ENCODE measurements around the gene CSRP1.
"Not testable (repeated sequence)": the region's sequence is repeated elsewhere in the genome, so short reads cannot be mapped to it uniquely, and the experiment has no call there.

The CSRP1 gene

GRCh38 chr1:201496296-201496690, 10.6 kb downstream of the CSRP1 start:
- DNase-seq, result no peak

DNA sequence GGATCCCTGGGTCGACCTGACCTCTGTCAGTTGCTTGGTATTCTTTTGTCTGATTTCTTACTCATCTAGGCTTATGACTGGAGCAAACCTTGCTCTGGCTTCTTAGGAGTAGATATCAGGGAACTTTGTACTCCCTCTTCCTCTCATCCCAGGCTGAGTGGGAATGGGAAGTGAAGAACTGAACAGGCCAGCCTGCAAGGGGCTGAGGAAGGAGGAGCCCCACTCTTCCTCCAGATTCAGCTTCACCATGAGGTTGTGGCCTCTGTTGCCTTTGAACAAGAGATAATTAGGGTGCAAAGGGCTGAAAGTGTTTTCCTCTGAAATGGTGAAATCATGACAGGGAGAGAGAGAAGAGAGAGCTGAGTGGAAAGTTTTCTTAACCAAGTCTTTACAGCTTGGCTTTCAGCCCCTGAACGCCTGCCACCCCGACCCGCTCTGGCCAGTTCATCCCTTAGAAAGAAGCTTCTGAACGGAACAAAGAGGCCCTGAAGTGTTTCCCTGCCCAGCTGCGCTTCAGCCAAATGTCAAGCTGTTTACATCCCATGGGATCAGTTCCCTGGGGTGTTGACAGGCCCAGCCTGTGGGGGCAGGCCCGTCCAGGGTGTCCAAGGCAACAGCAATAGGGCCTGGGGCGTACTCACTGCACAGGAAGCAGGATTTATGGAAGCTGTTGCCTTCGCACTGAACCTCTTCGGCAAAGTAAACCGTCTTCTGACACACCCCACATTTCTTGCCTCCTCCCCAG, 11.2 kb downstream of the CSRP1 start:
- no peak for DNase-seq

- DNase-seq, result no peak
These were observed 12.9 kb downstream of the CSRP1 start for GRCh38 chr1:201493757-201494617.

DNA sequence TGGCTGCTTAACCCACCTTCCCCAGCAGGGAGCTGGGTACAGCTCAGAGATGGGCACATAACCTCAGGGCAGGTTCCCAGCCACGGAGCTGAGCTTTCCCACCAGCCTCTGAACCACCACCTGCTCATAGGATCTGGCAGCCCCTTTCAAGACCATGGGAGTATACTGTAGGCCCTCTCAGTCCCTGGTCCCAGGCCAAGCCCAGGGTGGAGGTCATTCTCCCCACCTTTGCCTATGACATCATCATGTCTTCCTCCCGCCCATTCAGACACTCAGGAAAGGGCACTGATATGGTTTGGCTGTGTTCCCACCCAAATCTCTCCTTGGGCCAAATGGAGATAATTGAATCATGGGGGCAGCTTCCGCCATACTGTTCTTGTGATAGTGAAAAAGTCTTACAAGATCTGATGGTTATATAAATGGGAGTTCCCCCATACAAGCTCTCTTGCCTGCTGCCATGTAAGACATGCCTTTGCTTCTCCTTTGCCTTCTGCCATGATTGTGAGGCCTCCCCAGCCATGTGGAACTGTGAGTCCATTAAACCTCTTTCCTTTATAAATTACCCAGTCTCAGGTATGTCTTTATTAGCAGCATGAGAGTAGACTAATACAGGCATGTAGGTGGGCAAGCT, 13.8 kb downstream of the CSRP1 start:
- DNase-seq, result not testable (repeated sequence)

GRCh38 chr1:201491896-201492511, 14.9 kb downstream of the CSRP1 start:
- DNase-seq, result no peak

DNA sequence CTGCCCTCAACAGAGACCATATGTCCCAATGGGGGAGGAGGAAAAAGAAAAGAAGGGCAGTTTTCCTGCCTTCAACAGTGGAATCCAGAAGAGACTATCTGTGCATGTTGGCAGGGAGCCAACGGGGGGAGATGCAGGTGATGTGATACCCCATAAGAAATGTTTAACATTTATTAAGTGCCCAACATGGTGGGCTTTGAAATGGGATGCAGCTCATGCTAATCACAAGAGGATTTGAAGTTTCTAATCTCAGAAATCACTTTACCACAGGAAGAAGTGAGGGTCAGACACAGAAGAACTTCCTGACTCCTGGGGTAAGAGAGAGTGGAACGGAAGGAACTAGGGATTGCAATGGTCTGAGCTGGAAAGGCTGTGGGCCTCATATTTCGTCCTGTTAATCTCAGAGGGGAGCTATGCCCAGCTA, 16.2 kb downstream of the CSRP1 start:
- no peak for DNase-seq

DNA sequence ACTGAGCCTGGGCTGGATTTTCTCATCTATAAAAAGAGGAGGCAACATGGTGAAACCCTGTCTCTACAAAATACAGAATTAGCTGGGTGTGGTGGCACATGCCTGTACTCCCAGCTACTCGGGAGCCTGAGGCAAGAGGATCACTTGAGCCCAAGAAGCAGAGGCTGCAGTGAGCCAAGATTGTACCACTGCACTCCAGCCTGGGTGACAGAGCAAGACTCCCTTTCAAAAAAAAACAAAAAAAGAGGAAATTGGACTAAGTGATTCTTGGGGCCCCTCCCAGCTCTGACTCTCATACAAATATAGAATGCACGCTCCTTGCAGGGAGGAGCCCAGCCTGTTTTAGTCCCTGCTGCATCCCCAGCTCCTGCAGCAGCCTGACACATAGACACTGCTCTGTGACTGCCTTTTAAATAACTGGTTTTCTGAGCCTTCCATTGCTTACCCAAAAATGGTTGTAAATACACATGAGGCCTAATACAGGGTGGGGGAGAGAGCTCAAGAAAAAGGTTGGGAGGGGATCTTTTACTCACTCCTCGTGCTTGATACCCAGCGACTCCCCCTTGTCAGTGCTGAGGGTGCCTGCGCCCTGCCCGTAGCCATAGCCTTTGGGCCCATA, 17.2 kb downstream of the CSRP1 start:
- no peak for DNase-seq

DNA sequence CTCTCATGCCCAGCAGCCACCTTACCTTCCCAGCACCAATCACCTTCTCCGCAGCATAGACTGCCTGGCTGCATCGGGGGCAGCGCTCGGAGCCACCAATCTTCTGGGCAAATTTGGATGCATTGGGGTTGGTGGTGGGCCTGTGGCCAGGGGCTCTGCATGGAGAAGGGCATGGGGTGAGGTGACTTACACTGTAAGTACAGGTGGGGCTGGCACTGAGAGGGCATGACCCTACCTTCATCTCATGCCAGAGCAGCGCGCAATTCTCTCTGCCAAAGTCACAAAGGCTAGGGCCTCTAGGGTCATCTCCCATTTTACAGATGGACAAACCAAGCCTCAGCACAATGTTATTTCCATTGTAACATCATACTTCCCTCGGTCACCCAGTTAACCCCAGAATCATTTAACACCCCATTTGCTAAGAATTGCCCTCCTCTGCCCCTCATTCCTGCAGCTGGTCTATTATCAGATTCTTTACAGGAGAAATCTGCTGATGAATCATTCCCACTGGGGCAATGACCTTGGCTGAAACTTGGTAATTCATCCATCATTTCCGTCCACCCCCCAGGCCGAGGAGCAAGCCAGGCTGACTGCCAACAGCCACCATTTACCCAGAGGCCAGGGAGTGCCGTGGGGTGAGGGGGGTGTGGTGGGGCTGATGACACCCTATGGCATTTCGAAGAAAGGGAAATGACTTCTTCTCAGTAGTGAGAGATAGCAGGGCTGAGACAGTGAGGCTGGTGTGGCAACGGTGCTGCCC, 17.9 kb downstream of the CSRP1 start:
- peak; percentile 65 for DNase-seq

GRCh38 chr1:201487742-201488141, 19.2 kb downstream of the CSRP1 start:
- no peak for DNase-seq

- no peak for DNase-seq
These were observed 20.7 kb downstream of the CSRP1 start for GRCh38 chr1:201486187-201486586.

- no peak for DNase-seq
These were observed 21.6 kb downstream of the CSRP1 start for GRCh38 chr1:201485184-201485774.

DNA sequence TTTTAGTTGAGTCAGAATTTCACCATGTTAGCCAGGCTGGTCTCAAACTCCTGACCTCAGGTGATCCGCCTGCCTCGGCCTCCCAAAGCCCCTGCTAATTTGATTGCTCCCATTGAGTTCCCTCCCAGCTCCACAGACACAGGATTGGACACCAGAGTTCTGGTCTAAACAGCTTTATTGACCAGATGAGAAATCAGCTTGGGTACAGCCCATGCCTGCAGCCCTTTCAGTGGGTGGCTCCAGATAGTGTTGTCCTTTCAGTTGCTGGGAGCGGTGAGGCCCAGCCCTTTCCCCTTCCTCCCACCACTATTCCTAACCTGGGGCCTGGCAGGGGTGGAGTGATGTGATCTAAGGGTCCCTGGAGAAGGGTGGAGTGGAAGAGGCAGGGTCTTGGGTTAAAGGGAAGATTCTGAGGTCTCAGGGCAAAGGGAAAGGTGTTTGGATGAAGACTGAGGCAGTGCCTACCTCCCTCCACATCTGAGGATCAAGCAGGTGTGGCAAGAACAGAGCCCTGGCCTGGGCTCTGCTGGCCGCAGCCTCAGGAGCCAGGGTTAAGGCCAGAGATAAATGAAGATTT, 23.5 kb downstream of the CSRP1 start:
- no peak for DNase-seq

GRCh38 chr1:201482755-201483154, 24.2 kb downstream of the CSRP1 start:
- no peak for DNase-seq

DNA sequence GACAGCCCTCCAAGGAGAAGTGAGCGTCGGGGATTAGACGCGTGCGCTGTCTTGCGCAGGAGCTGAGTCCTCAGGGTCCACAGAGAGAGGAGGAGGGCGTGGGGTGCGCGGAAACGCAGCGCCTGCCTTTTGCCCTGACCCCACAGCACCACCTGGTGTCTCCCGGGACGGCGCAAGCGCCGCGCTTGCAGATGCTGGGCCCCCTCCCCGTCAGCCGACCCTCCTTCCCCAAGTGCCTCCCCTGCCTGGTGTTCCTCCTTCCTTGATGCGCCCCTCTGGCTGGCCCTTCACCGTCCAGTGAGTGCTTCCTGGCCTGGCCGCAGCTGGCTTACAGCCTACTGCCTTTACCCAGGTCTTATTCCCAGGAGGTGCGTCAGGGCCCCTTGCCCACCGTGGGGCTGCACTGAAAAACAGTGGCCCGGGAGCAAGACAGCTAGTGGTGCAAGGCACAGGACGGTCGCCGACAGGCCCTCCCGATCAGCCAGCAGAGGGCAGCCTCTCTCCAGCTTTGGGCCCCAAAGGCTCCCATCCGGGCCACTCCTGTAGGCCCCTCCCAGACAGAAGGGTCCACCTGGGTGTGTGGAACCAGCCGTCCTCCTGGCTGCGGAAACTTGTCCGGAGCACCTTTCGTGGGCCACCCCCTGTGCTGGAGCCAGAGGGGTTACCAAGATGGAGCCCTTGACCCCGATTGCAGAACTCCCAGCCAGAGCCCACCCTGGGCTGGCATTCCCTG, 25.0 kb downstream of the CSRP1 start:
- peak; percentile 94 for DNase-seq

DNA sequence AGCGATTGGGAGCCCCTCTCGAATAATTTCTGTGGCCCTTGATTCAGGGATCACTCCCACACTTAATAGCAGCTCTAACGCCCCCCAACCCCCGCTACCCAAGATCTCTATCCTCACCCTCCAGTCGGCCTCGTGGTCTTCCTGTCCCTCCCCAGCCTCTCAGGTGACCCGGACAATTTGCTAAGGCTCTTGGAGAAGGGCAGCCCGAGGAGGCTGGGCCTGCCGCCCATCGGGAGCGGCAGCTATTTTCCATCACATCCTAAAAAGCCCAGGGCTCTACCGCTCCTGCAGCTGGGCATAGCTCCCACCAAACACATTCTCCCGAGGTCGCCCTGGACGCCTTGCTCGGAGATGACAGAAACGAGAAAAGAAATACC, 25.9 kb downstream of the CSRP1 start:
- no peak for DNase-seq

DNA sequence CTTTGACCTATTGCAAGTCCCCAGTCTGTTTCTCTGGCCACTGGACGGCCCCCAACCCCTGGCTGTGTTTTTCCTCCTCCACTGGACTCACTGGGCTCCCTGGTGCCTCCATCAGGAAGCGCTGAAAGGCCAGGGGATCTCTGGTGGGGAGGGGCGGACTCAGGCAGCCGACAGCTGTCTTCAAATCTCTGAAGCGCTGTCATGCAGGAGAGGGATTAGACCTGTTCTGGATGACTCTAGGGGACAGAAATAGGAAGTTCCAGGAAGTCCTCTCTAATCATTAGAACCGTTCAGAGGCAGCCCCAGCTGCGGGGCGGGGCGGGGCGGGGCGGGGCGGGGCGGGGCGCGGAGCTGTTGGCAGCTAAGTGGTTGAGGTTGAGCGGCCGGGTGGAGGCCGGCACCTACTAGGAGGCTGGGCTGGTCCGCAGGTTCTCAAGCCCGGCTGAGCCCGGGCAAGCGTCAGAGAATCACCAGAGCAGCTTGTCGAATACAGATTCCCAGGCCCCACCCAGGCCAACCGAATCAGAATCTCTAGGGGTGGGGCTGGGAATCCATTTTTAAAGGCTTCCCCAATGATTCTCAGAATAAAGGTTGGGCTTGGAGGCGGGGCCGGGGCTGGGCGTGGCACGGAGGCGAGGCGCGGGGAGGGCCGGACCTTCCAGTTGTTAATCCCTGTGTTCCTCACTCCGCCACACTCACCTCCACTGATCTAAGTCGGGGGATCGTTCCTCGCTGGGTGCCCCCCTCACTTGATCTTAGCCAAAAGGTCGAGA, 26.5 kb downstream of the CSRP1 start:
- DNase-seq, result no peak

DNA sequence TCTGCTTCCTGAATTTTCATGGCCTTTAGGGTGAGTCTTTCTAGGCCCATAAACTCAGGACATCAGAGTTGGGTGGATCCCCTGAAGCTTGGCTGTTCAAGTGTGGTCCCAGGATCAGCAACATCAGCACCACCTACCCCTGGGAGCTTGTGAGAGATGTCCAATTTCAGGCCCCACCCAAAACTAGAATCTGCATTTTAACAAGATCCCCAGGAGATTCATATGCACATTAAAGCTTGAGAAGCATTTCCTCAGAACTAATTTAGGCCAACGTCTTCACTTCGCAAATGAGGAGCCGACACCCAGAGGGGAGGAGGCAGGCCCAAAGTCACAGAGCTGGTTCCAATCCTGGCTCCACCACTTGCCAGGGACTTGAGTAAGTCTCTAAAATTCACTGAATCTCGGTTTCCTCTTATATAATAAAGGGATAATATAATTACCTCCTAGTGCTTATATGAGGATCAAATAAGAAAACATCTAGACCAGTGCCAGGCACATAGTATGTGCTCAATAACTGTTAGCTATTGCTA, 27.7 kb downstream of the CSRP1 start:
- DNase-seq, result no peak

DNA sequence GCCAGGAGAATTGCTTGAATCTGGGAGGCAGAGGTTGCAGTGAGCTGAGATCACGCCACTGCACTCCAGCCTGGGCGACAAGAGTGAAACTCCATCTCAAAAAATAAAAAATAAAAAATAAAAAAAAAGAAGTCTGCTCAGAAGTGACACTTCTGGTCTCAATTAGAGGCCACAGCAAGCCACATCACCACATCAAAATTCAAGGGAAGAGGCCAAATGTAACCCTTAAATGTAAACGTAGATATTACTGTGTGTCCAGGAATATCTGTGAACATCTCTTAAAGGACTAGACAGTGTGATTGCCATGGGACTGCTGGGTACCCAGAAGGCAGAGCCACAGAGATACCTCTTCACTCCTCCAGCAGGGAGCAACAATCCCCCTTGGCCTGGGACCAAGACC, 28.3 kb downstream of the CSRP1 start:
- not testable (repeated sequence) for DNase-seq

GRCh38 chr1:201476670-201477344, 30.1 kb downstream of the CSRP1 start:
- DNase-seq, result no peak
